ENCODE measurements around the gene EIF5B.
"Not testable (repeated sequence)": the region's sequence is repeated elsewhere in the genome, so short reads cannot be mapped to it uniquely, and the experiment has no call there.

The EIF5B gene

DNA sequence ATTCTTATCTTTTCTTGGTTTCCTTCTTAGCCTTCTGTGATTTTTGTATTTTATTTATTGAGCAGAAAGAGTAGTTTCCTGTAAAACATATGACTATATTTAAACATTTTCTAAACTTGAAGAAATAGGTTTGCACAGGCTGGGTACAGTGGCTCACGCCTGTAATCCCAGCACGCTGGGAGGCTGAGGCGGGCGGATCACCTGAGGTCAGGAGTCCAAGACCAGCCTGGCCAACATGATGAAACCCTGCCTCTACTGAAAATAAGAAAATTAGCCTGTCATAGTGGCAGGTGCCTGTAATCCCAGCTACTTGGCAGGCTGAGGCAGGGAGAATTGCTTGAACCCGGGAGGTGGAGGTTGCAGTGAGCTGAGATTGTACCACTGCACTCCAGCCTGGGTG lies 31.7 kb downstream of the EIF5B start:
- DNase-seq, result not testable (repeated sequence)

DNA sequence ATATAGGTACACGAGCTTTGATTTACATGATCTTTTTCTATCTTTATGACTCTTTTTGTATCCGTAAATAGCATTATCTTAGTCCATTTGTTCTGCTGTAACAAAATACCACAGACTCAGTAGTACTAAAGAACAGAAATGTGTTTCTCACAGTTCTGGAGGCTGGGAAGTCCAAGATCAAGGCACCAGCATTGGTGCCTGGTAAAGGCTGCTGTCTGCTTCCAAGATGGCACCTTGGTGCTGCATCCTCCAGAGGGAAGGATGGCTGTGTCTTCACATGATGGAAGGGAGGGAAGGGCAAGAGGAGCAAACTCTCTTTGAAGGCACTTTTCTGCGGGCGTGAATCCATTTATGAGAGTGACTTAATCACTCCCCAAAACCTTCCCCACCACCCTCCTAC lies 36.0 kb downstream of the EIF5B start:
- no peak for DNase-seq

DNA sequence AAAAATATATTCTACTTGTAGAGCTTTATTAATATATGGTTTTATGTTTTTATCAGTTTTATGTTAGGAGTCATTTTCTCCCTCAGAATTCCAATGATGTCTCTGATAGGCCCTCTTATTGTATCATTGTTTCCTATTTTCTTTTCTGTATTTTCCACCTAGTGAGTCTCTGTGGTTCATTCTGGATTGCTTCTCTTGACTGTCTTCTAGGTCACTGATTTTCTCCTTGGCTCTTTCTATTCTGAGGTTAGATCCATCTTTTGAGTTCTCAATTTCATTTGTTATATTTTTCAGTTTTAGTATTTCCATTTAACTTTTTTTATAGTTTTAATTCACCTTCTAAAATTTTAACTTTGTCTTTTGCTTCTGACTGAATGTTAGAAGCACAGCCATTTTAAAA lies 37.6 kb downstream of the EIF5B start:
- no peak for DNase-seq

DNA sequence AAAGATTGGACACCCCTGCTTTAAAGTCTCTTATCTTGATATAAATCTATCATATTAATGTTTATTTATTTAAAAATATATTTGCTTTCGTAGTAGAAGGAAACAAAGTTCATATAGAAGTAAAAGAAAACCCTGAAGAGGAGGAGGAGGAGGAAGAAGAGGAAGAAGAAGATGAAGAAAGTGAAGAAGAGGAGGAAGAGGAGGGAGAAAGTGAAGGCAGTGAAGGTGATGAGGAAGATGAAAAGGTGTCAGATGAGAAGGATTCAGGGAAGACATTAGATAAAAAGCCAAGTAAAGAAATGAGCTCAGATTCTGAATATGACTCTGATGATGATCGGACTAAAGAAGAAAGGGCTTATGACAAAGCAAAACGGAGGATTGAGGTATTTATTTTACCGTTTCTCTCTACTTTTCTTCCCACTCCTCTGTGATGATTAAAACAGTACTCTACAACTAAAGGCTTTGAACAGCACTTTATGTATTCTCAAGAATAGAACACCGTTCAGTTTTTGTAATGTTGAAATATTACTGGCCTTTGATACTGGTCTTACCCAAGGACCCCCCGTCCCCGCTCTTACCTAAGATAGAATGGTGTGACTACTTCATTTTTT lies 39.2 kb downstream of the EIF5B start:
- no peak for DNase-seq

DNA sequence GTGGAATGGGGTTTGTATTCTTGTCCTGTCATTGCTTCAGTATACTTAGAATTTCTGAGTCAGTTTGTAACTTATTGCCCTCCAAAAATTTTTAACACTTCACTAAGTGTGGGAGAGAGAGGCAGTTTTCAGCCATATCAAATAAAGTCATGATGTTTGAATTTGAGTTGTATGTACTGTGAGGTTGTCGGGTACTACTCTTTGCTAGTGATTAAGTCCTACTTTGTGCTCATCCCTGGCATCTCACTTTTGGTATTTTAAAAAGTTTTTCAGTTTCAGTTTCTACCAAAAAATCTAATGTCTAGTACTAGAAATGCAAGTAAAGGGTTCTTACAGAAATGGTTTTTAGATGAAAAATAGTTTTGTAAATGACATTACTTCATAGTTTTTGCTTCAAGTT lies 40.7 kb downstream of the EIF5B start:
- no peak for DNase-seq

DNA sequence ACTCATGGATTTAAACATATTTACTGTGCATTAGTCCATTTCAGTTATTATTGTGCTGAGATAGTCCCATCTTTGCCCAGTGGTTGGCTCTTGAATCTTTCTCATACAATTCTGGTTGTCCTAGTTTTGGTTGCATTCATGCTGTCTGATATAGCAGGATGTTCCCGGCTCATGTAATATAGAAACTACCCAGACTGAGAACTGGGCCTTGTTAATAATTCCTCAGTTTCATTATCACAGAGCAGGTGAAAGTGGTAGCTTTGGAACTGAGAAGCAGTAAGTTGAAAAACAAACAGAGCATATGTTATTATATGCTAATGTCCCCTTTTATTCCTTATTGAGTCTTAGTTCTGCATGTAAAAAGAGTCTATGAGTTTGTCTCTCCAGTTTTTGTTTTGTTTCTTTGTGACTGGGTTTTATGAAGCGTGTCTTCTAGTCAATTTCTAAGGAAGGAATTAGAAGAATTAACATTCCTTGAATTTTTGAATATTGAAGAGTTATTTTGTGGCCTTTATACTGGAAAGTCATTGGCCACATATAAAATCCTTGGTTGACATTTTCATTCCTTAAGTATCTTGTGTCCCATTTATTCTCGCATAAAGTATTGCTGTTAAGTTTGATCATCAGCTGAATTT lies 43.3 kb downstream of the EIF5B start:
- no peak for DNase-seq

DNA sequence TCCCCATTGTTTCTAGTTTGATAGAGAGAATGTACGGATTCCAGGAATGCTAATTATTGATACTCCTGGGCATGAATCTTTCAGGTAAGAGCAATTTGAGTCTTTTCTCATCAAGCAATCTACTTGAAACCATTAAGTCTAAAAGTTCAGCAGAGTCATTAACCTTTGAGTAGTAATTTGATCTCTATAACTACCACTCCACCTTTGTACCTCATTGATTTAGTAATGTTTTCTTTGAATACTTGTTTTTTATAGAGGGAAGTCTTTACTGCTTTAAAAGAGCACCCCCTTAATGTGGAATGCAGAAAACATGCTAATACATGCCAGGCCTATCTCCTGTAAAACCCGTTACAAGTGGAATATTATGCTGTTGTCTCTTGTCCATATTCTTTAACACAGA lies 45.0 kb downstream of the EIF5B start:
- no peak for DNase-seq

DNA sequence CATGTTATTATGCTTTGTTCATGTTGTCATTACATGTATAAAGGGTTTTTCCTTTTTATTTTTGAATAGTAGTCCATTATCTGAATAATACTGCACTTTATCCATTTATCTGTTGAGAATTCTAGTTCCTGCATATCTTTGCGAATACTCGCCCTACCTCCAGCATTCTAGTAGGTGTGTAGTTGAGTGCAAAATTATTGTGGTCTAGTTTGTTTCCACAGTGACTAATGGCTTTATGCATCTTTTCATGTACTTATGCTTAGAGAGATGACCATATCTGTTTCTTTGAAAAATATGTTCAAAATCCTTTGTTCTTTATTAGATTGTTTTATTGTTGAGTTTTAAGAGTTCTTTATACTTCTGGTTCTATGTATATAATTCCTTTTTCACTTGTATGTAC lies 48.8 kb downstream of the EIF5B start:
- no peak for DNase-seq

DNA sequence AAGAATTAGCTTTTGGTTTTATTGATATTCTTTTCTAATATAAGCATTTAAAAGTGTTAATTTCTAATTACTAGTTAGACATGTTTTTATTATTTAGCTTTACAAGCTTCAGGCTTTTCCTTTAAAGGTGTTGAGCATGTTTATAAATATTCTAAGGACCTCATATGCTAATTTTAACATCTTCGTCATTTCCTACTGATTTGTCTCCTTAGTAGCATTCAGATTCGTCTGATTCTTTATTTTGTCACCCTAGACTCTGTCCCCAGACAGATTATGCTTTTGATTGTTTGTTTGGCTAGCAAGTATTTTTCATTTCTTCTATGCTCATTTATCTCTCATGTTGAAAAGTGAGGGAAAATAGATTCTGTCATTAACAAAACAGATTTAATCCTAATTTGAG lies 51.7 kb downstream of the EIF5B start:
- DNase-seq, result no peak

DNA sequence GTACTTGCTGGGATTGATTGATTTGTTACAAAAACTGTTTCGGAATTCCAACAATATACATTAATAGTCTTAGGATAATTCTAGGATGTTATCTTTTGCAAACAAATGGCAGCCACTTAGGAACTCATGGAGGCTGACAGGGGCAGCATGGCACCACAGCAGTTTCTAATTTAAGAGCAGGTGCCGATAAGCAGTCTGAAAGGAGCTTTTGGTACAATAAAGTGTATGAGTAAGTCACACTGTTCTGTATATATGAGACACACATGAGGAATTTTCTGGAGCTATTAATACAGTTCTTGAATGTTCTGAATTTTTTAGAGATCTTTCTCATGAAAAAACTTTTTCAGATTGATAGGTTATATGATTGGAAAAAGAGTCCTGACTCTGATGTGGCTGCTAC lies 52.2 kb downstream of the EIF5B start:
- no peak for DNase-seq

DNA sequence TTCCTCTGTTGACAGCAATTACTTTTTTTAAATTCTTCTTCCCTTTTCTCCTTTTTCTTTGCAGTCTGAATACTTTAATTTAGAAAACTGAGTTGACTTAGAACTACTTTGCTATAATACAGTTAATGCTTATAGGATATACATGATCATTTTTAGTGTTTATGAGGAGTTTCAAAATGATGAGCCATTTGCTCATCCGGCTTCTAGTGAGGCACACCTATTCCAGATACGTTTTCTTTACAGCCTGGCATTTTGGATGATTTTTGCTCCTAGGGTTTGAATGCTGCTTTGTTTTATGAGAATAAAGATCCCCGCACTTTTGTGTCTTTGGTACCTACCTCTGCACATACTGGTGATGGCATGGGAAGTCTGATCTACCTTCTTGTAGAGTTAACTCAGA lies 52.8 kb downstream of the EIF5B start:
- no peak for DNase-seq

DNA sequence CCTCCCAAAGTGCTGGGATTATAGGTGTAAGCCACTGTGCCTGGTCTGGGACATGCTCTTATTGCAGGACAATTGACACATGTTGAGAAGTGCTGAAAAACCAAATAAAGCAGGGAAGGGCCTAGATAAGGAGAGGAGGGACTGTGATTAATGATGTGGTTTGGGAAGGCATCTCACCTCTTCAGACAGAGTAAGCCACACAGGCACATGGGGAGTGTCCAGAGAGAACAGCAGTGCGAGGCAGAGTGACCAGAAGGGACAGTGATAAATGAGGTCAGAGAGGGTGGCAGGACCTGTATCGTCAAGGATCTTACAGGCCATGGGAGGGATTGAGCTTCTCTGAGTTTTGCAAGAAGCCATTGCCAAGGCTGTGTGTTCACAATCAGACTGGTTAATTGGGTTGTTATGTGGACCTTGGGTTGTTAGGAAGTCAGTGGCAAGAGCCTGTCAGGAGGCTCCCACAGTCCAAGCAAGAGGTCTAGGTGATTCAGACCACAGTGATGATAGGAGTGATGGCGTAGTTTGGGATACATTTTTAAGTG lies 58.5 kb downstream of the EIF5B start:
- DNase-seq, result no peak

DNA sequence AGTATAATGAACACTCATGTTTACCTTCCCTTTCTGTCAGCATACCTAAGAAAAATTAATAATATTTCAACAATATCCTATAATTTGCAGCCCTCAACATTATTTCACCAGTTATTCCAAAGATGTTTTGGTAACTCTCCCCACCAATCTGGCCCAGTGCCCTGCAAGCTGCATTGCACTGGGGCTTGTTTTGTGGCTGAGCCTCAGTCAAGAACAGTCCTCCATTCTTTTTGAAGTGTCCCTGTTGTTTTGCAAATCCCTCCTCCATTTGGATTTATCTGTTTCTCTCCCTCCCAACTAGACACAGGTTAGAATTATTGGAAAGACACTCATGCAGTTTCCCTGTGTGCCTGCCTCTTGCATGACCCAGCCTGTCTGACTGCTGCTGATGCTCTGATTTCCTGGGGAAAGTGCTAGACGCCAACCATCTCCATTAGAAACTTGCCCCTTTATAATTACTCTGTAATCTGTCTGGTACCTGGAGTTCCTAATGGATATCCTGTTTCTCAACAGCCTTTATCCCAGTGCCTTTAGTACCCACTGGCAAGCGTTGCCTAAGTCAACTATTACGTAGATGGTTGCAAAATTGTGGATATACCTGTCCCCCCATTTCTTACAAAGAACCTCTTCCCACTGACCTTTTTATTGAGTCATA lies 60.2 kb downstream of the EIF5B start:
- peak; percentile 15 for DNase-seq

DNA sequence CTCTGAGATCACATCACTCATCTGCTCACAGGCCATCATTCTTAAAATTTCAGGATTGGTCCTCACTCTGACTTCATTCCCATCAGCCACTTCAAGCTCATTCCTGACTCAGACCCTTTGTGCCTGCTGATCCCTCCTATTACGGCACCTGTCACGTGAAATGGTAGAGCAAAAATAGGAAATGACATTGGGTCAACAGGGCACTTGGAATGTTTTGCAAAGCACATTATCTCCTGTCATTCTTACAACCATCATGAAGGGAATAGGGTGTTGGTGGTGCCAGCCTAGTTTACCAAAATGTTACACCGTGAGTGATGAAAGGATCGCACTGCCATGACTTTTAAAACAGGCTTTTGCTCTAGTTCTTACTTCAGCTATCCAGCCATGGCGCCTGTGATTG lies 61.1 kb downstream of the EIF5B start:
- no peak for DNase-seq

DNA sequence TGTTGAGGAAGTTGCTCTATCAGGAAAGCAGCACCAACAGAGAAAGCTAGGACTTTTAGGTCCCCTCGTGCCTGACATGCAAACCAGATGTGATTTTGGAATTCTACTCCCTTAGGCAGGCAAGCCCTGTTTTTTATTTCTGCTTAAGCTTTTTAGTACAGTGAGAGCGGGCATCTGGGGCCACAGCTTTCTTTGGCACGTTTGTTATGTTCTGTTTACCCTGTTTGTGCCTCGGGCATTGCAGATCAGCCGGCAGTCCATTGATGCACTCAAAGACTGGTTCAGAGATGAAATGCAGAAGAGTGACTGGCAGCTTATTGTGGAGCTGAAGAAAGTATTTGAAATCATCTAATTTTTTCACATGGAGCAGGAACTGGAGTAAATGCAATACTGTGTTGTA lies 61.9 kb downstream of the EIF5B start:
- DNase-seq, result no peak

DNA sequence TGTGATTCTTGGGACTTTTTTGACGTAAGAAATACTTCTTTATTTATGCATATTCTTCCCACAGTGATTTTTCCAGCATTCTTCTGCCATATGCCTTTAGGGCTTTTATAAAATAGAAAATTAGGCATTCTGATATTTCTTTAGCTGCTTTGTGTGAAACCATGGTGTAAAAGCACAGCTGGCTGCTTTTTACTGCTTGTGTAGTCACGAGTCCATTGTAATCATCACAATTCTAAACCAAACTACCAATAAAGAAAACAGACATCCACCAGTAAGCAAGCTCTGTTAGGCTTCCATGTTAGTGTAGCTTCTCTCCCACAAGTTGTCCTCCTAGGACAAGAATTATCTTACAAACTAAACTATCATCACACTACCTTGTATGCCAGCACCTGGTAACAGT lies 62.6 kb downstream of the EIF5B start:
- DNase-seq, result no peak

DNA sequence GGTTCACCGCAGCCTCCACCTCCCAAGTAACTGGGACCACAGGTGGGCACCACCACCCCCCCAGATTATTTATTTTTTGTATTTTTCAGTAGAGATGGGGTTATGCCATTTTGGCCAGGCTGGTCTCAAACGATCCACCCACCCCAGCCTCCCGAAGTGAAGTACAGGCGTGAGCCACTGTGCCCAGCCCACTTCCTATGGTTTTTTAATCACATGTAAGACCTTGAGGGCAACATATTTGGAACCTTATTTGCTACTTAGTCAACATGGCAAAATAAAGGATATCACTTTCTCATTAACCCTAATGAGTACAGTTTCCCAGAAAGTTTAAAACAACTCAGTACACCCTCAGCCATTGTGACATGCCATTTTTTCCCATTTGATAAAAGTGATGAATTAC lies 64.7 kb downstream of the EIF5B start:
- DNase-seq, result no peak

DNA sequence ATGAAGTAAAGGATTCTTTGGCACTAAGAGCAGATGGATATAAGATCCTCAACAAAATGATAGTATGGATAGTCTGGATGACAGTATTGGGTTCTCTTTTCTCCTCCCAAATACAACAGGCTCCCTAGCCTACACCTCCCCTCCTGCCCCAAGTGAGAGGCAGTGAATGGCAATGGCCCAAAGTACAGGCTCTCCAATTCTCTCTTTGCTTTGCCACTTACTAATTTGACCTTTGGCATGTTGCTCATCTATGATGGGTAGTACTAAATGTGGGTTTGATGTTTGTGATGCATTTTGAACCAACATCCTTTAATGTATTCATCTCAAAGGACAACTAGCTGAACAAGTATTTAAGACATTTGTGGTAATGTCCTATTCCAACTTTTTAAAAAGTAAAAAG lies 65.9 kb downstream of the EIF5B start:
- no peak for DNase-seq

DNA sequence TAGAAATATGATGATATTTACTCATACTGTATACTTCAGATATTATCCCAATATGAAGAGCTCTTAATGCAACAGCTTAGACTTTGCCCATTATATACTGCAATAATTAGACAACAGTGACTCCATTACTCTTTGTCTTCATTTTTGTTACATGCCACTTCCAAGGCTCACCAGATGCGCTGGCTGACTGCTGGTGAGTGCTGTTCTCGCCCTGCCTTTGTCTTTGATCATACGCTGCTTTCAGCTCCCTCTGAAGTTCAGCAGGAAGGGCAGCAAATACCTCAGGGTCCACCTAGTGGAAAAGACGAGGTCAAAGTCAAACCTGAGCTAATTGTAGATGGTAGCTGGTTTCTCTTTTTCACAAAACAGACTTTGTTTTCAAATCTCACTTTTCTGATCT lies 66.3 kb downstream of the EIF5B start:
- no peak for DNase-seq

DNA sequence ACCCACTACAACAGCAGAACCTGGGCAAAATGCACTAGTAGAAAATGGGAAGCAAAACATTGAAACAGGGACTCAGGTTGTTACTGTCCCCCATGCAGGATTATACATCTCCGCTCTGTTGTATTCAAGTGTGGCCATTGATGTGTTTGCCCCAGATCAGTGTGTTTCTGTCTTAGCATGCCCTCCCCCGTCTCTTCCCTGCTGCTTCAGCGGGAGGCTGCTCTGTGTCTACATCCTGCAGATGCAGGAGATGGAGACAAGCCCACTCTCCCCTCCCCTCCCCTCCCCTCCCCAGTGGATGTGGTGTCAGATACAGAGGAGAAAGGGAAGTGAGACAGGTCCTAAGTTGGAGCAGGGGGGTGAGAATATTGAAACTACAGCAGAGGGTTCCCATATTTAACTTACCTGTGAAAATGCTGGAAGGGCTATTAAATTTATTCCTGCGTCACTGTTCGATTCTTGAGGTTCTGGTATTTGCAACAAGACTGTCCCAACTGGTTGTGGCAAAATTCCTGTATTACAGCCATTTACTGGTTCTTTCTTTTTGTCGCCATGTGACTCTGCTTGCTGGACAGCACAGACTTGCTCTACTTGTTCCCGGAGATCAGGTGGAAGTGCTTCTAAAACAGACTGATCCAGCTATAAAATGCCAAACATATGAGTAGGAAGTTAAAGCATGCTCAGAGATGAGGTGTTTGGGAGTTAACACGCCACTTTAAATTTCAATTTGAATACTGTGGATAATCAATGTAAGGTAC lies 67.0 kb downstream of the EIF5B start:
- no peak for DNase-seq

DNA sequence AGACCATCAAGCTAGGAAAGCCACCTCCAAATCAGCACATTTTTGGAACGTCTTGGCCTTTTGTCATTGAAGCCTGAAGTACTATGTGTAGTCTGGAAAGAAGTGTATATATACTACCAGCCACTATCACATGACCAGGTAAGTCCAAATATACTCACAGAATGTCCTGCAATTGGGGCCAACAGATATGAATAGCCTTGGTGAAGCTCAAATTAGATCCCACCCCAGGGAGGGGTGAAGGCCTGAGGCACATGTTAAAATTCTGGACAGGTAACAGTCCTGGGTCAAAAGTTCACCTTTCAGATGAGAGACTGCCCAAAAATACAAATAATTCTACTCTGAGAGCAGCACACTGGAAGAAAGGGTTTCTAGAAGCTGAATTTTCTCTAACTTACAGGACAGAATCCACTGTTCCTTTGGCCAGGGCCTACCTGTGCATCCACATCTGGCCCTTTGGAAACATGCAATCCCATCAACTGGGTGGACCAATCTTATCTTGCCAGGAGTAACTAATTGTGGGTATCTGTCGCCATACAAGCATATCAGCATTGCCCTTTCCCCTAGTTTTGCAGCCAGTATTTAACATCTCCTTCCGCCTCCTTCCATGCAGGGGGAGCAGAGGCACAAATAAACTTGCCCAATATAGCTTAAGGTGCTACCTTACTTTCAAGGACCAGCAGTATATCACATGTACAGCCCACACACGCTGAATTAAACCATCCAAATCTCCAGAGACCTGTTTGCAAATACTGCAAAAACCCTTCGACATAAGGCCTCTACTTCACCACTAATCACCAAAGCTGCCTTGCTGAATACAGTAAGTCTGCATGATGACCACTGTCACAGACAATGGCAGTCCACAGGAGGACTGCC lies 67.8 kb downstream of the EIF5B start:
- DNase-seq, result no peak

DNA sequence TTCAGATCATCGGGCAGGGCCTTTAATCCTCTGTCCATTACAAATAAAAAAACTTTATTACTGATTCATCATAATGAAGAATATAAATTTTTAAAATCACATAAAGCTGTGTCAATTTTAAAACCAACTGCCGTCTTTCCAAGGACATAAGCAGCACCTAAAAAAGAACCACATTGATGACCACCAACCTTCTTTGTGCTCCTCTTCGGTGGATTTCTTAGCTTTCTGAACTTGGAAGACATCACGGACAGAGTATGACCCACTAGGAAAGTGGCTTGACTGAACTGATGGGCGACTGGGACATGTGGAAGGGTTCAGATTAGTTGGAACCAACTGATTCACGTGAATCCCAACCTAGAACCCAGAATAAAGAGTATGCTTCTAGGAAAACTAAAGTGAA lies 68.9 kb downstream of the EIF5B start:
- DNase-seq, result no peak

DNA sequence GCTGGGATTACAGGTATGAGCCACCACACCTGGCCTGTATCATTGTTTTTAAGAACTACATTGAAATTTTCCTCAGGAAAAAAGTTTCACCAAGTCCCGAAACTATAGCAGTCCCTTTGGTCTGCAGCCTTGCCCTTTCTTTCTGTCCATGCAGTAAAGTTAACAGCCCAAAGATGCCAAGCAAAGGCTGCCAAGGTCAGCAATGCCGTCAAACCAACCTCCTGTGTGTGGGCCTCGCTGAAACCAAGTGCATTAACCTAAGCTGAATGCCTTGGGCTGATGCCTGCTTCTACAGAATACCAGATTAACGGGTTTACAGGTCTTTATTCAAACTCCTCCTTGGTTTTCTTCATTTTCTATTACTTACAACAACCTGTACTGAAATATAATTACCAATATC lies 73.1 kb downstream of the EIF5B start:
- no peak for DNase-seq

All from NCI-H774 (cell line).